DLD1 (cell line): ENCODE data around the gene ERCC2.
"Not testable (repeated sequence)": the region's sequence is repeated elsewhere in the genome, so short reads cannot be mapped to it uniquely, and the experiment has no call there.

Source experiments
- in situ Hi-C: cut with HindIII; loops from 2 replicates; pipeline ENCODE4 v1.10.0; 2017; ENCODE audit warnings: low sequenced_read_pairs

ERCC2 gene

GRCh38 chr19:45340232-45340898 lies 30.0 kb downstream of the ERCC2 start, which contains the start of gene KLC3:
Gene KLC3 (plus strand): TSS chr19:45340750. CDS start chr19:45345542, 4,792 bp downstream.
- in situ Hi-C loops = no loop called here

- in situ Hi-C loops = no loop called here
Measured at GRCh38 chr19:45339629-45340028, 30.7 kb downstream of the ERCC2 start.

DNA sequence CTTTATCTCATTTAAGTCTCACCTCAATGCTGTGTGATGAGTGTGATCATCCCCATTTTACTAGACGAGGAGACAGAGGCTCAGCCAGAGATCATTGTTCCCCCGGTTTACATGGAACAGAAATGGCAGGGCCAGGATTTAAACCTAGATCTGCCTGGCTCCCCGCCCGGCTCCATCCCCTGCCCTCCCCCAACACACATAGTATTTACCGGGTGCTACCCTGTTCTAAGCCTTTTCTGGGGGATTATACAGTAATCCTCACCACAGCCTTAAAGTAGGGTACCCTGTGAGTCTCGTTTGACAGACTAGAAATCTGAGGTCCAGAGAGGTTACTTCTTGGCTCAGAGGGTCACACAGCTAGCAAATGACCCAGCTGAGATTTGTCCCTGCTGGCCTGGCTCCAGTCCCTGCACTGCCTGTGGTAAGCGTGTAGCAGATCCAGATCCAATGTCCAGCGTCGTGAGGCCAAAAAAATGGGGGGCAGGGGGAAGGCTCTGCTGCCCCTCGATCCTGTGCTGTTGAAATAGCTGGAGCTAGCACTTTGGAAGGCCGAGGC lies 33.6 kb downstream of the ERCC2 start:
- in situ Hi-C loops = no loop called here

DNA sequence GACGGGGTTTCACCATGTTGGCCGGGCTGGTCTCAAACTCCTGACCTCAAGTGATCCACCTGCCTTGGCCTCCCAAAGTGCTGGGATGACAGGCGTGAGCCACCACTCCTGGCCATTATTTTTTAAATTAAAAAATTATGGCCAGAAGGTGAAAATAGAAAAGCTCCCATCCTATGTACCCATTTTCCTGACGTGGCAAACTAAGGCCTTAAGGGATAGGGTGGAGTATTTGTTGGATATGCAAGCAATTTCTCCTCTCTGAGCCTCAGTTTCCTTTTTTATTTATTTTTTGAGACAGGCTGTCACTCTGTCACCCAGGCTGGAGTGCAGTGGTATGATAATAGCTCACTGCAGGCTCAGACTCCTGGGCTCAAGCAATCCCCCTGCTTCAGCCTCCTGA lies 35.5 kb downstream of the ERCC2 start:
- in situ Hi-C loops = not testable (repeated sequence)

- in situ Hi-C loops = no loop called here
Measured at GRCh38 chr19:45333609-45334303, 36.6 kb downstream of the ERCC2 start.

- in situ Hi-C loops = no loop called here
Measured at GRCh38 chr19:45331411-45331810, 39.0 kb downstream of the ERCC2 start.

DNA sequence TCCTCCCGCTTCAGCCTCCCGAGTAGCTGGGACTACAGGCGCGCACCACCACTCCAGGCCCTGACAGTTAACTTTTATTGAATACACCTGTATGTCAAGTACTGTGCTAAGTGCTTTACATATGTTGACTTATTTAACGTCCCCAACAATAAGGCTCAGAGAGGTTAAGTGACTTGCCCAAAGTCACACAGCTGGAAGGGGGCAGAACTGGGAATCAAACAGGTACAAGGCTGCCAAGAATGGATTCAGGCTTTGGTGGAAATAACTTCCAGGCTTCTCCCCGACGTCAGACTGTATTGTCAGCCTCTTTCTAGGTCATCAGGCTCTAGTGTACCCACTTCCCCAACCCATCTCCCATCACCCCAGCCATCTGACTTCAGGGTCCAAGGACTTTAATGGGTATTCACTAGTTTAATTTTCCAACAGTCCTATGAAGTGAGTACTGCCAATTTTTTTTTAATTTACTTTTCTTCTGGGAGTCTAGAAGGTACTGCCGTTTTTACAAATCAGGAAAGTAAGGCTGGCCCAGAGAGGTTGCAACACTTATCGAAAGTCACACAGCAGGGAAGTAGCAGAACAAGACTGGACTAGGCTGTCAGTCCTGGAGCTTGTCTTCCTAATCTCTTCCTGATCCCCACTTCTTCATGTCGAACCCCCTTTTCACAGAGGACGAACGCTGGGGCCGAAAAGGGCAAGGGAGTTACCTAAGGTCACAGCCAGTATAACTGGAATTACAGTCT lies 42.8 kb downstream of the ERCC2 start:
- in situ Hi-C loops = no loop called here

- in situ Hi-C loops = no loop called here
Measured at GRCh38 chr19:45324349-45324907, 45.9 kb downstream of the ERCC2 start.

GRCh38 chr19:45323671-45324081 lies 46.7 kb downstream of the ERCC2 start:
- in situ Hi-C loops = no loop called here

GRCh38 chr19:45322744-45323281 lies 47.6 kb downstream of the ERCC2 start, which contains the start of gene CKM:
Gene CKM (minus strand): TSS chr19:45322875. CDS start chr19:45319713, 3,162 bp downstream.
- in situ Hi-C loops = no loop called here

- in situ Hi-C loops = no loop called here
Measured at GRCh38 chr19:45322311-45322710, 48.1 kb downstream of the ERCC2 start.

GRCh38 chr19:45321848-45322247 lies 48.5 kb downstream of the ERCC2 start:
- in situ Hi-C loops = no loop called here

DNA sequence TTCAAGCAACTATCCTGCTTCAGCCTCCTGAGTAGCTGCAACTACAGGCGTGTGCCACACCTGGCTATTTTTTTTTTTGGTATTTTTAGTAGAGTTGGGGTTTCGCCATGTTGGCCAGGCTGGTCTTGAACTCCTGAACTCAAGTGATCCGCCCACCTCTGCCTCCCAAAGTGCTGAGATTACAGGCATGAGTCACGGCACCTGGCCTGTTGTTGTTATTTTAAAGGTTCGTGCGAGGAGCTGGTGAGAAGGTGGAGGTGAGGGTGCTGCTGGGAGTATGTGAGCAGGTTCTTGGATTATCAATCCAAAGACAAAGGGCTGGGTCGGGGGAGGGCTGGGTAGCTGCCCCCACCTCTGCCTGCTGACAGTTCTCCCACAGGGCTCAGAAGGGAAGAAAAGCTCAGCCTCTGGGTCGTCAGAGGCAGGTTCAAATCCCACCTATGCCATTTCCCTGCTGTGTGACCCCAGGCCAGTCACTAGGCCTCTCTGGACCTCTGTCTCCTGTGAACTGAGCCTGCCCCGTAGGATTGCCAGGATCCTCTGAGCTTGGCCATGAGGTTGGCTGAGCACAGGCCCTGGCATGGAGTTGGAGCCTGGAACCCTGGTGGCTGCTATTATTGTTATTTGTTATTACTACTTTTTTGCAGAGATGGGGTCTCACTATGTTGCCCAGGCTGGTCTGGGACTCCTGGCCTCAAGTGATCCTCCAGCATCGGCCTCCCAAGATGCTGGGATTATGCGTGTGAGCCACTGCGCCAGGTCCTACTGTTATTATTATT lies 49.2 kb downstream of the ERCC2 start:
- in situ Hi-C loops = no loop called here

DNA sequence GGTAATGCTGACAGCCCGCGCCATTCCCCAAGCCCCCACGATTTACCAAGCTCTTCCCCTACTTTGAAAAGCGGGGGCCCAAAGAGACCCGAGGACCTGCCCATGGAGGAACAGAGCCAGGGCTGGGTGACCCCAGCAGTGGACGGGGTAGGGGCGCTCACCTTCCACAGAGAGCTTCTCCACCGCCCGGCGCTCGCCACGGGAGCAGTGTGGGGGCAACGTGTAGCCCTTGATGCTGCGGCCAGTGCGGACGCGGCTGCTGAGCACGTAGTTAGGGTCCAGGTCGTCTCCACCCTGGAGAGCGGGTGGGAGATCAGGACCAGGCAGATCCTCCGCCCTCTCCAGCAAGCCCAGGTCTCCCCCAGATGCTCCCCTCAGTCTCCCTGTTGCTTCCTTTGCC lies 55.1 kb downstream of the ERCC2 start:
- in situ Hi-C loops = no loop called here

- in situ Hi-C loops = no loop called here
Measured at GRCh38 chr19:45314708-45315245, 55.6 kb downstream of the ERCC2 start.

- in situ Hi-C loops = not testable (repeated sequence)
Measured at GRCh38 chr19:45312285-45312684, 58.1 kb downstream of the ERCC2 start.

GRCh38 chr19:45311621-45312020 lies 58.8 kb downstream of the ERCC2 start:
- in situ Hi-C loops = no loop called here

GRCh38 chr19:45309322-45309721 lies 61.1 kb downstream of the ERCC2 start:
- in situ Hi-C loops = not testable (repeated sequence)

DNA sequence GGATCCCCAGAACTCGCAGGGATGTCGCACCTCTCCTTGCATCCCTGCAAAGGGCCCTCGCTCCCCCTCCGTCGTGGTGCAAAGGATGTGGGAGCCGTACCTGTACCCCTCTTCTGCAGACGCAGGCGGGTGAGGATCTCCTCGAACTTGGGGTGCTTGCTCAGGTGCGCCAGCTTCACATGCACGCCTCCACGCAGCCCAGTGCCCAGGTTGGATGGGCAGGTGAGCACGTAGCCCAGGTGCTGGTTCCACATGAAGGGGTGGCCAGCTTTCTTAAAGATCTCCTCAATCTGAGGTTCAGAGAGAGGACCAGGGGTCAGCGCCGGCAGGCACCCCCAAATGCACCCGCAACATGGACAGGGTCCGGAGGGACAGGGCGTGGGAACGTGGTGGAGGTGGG lies 63.0 kb downstream of the ERCC2 start:
- in situ Hi-C loops = no loop called here
